ENCODE measurements around the gene CSF2RB.

CSF2RB gene

DNA sequence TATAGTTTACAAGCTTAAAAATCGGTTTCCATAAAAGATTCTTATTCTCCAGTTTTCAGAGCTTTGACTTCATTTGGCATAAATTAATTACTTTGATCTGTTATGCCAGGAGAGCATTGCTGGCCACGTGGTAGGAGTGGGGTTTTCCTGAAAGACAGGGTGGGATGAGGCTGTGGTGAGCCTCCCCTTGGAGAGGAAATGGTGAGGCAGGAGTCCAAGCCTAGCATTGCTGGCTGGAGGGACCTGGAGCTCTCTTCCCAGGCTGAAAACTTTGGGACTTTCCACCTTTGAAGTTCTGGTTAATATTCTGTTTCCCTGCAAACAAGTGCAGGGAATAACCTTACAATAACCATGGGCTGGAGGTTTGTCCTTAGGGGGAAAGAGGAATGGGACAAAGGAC lies 21.1 kb upstream of the CSF2RB start:
- no peak for DNase-seq

DNA sequence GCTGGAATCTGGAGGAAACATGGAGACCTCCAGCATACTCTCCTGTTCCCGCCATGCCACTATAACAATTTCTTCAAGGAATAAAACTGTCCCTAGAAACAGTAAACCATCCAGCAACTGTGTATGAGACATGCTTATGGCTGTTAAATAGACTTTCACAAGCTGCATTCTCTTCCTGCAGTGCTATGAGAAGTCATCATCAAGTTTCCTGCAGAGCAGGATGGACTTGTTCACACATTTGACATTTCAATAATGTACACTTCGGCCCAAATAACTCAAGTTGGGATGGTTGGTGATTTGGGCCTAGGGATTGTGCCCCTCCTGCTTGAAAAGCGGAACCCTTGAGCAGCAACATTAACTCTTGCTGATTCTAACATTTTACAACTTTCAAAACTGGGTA lies 20.2 kb upstream of the CSF2RB start:
- DNase-seq = no peak

DNA sequence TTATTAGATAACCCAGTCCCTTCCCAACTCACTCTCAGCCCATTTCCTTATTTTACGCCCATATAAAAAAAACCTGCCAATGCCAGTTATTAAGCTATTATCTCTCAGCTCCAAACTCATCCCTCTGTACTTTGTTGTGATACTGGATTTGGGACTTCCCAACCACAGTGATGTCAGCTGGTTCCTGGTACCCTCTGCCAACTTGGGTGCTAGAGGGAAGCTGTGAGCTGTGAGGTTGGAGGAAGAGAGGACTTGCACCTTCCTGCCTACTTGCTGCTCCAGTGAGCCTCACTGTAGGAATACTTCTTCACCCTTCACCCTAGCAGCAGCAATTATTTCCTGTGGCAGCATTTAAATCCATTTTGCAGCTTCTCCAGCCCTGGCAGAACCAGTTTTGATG lies 19.2 kb upstream of the CSF2RB start:
- no peak for DNase-seq

- no peak for DNase-seq
Observed at GRCh38 chr22:36897611-36898010, 15.8 kb upstream of the CSF2RB start.

DNA sequence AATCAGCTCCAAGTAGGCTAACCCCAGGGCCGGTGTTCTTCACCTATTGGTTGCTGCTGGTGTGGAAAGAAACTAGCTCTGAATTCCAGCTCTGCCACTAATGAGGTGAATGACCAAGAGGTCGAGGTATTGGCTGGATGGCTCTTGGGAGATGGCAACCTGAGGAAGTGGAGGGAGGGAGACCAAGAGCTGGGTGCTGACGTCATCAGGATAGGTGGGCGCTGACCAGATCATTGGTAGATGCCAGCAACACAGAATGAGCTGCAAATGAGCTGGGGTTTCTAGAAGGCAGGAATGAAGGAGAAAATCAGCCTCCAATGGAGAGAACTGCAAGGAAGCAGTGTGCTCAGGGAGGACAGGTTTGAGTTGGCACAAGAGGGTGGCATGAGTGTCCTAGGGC lies 14.7 kb upstream of the CSF2RB start:
- DNase-seq = no peak

- DNase-seq = no peak
Observed at GRCh38 chr22:36899498-36899897, 13.9 kb upstream of the CSF2RB start.

- no peak for DNase-seq
Observed at GRCh38 chr22:36900225-36900624, 13.2 kb upstream of the CSF2RB start.

- no peak for DNase-seq
Observed at GRCh38 chr22:36900880-36901279, 12.5 kb upstream of the CSF2RB start.

DNA sequence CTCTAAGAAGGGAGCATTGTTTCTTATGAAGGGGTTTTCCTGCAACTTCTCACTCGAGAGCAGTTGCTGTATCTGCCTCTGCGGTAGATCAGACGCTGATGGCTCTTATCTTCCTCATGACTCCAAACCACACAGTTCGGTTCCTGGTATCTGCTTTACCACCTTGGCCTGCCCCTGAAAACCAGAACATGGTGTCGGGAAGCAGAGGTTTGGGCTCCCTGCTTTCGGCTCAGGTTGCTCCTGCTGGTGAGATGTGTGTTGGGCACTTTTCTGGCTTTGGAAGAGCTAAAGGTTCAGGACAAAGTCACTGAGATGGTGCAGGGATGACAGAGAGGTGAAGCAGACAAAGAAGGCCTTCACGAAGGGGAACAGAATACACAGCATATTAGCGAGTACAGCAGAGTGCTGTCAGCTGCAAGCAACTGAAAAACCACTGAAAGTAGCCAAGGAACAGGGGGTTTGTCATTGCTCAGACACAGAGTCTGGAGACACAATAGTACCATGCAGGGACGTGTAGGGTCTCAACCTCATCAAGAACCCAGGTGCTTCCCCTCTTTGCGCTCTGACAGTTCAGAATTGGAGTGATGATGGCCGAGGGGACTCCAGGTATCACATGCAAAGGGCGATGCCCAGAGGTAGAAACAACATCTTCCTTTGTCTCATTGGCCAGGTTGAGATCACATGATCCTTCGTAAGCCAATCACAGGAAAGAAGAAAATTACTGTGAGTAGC lies 11.9 kb upstream of the CSF2RB start:
- no peak for DNase-seq

DNA sequence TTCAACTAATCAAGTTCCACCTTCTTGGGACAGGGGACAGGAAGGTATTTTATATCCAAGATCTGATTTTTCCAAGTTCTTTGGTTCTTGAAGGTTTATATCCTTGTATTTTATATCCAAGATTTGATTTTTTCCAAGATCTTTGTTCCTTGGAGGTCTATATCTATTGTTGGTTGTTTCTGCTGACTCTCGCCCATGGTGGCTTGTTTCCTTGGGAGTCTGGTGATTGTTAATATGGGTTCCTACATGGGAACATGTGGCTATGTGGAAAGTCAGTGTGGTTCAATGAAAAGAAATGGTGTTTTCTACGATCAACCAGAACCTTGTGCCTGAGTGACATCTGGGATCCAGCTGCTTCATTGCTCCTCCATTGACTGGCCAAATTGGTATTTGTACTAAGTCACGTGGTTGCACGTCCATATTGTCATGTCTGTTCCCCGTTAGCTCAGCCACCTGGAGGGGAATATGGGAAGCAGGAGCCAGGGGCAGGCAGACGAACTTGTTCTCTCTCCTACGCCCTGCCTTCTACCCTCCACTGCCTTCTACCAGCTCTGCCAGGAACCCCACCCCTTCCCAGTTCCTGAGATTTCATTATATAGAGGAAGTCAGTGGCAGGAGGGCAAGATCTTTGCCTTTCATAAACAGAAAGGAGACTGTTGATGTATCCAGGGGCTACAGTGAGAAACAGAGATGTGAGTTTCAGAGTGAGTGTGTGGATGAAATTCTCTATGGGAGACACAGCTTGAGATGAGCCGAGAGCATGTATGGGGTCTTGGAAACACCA lies 11.1 kb upstream of the CSF2RB start:
- DNase-seq = no peak

- DNase-seq = no peak
Observed at GRCh38 chr22:36904260-36904880, 9.1 kb upstream of the CSF2RB start.

- DNase-seq = no peak
Observed at GRCh38 chr22:36907253-36908195, 5.9 kb upstream of the CSF2RB start.

- peak; percentile 25 for DNase-seq
Observed at GRCh38 chr22:36910461-36910860, 3.0 kb upstream of the CSF2RB start.

- DNase-seq = peak; percentile 65
Observed at GRCh38 chr22:36911887-36912661, 1.4 kb upstream of the CSF2RB start.

DNA sequence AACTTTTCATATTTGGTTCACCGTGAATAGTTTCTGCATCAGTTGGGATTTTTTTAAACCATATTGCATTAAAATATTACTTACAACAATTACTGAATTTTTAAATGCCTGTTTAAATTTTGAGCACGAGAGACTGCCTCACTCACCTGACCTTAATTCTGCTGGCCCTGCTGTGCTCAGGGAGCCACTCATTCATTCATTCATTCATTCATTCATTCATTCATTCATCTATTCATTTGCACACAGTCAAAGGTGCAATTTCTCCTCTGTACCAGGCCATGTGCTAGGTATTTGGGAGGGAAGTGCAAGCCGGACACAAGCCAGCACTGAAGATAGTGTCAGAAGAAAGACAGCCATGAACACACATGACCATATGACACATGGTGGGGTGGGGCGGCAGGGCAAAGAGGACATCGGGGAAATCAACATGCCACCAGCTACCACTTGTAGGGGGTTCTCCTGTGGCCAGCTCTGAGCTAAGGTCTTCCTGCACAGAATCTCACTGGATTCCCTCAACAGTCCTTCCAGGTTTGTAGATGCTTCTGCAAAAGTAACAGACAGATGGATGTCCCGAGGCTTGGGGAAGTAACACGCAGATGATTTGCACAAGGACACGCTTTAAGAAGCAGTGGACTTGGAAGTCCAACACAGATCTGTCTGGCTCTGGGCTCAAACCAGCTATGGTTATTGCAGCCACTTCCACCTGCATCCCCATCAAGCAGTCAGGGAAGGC lies 568 bp upstream of the CSF2RB start:
- no peak for DNase-seq

DNA sequence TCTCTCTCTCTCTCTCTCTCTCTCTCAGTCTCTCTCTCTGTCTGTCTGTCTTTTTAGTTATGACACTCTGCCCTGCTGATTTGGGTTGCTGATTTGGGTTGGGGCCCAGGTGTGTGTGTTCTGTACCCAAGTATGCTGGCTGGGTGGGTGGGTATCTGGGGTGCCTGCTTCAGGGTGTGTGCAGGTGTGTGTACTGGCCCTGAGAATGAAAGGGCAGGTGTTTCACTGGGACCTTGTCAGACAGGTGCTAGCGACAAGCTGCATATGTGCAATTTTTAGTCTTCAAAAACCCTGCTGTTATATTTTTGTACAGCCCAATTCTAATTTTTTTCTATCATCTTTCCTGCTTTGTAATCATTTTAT lies 943 bp downstream of the CSF2RB start:
- no peak for DNase-seq

DNA sequence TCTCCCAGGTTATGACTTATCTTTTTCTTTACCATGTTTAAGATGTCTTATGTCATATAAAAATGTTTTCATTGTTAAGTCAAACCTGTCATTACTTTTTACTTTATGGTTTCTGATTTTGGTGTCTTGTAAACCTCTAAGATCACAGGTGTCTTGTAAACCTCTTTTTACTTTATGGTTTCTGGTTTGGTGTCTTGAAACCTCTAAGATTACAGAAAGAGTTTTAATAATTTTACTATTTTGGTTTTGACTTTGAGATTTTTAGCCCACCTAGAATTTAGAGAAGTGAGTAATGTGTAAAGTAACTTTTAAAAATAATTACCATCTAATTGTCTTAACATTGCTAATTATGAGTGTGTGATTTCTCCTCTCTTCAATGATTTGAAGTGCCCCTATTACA lies 2.6 kb downstream of the CSF2RB start:
- DNase-seq = no peak

- DNase-seq = no peak
Observed at GRCh38 chr22:36918586-36919284, 5.3 kb downstream of the CSF2RB start.

GRCh38 chr22:36921309-36922104 lies 8.1 kb downstream of the CSF2RB start:
- DNase-seq = no peak

DNA sequence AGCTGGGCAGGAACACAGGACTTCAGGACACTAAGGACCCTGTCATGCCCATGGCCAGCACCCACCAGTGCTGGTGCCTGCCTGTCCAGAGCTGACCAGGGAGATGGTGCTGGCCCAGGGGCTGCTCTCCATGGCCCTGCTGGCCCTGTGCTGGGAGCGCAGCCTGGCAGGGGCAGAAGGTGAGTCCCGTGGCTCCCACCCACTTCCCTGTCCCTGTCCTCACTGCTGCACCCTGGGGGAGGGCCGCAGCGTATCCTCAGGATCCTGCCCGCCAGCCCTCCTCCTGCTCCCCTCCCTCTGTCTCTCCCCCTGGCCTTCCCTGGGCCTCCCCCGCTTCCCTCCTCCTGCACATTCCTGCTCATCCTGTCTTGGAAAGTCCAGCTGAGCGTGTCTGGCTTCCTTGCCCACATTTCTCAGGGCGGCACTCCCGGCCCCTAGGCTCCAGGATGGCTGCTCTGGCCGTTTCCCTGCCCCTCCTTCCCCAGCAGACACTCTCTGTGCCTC lies 8.7 kb downstream of the CSF2RB start:
- no peak for DNase-seq

All from EL (cell line).